HG02973 (cell line): ENCODE data around the gene CFAP74.

Experiments used
- ATAC-seq: cut with Tn5 transposase; IDR thresholded peaks from one replicate; pipeline ENCODE4 v1.9.1; 2021; ENCODE audit warnings: moderate library complexity; ENCODE audit not compliant: unreplicated experiment

CFAP74 gene

GRCh38 chr1:1972976-1973715 lies 30.4 kb downstream of the CFAP74 start:
- ATAC-seq = no peak

GRCh38 chr1:1971688-1972087 lies 31.9 kb downstream of the CFAP74 start:
- no peak for ATAC-seq

- no peak for ATAC-seq
Observed at GRCh38 chr1:1971017-1971416, 32.6 kb downstream of the CFAP74 start.

- ATAC-seq = no peak
Observed at GRCh38 chr1:1969953-1970716, 33.5 kb downstream of the CFAP74 start.

- no peak for ATAC-seq
Observed at GRCh38 chr1:1969505-1969900, 34.1 kb downstream of the CFAP74 start.

GRCh38 chr1:1968767-1969504 lies 34.6 kb downstream of the CFAP74 start:
- no peak for ATAC-seq

- ATAC-seq = no peak
Observed at GRCh38 chr1:1967879-1968278, 35.7 kb downstream of the CFAP74 start.

- no peak for ATAC-seq
Observed at GRCh38 chr1:1967151-1967550, 36.4 kb downstream of the CFAP74 start.

- no peak for ATAC-seq
Observed at GRCh38 chr1:1966071-1966740, 37.4 kb downstream of the CFAP74 start.

GRCh38 chr1:1965546-1965945 lies 38.0 kb downstream of the CFAP74 start:
- ATAC-seq = no peak

- ATAC-seq = no peak
Observed at GRCh38 chr1:1964811-1965210, 38.8 kb downstream of the CFAP74 start.

- ATAC-seq = no peak
Observed at GRCh38 chr1:1963570-1963969, 40.0 kb downstream of the CFAP74 start.

- no peak for ATAC-seq
Observed at GRCh38 chr1:1962752-1963151, 40.8 kb downstream of the CFAP74 start.

- ATAC-seq = no peak
Observed at GRCh38 chr1:1960480-1961196, 42.9 kb downstream of the CFAP74 start.

GRCh38 chr1:1959840-1960479 lies 43.6 kb downstream of the CFAP74 start:
- no peak for ATAC-seq

- no peak for ATAC-seq
Observed at GRCh38 chr1:1959459-1959839, 44.1 kb downstream of the CFAP74 start.

GRCh38 chr1:1958071-1958541 lies 45.5 kb downstream of the CFAP74 start:
- no peak for ATAC-seq

GRCh38 chr1:1957533-1957961 lies 46.0 kb downstream of the CFAP74 start:
- no peak for ATAC-seq

- no peak for ATAC-seq
Observed at GRCh38 chr1:1956586-1957532, 46.7 kb downstream of the CFAP74 start.
